Adrenal gland (tissue), 12 donors: ENCODE data around the gene ZNF593OS. TPM values are rescaled to one million over a fixed set of nuclear protein-coding genes. Genes with fewer than 3 reads are reported as not detected.

Experiments used
- DNase-seq, 7 donors: peaks; one replicate each; pipeline ENCODE4 v3.0.0-alpha.2; 2019 to 2020
- H3K27ac ChIP-seq, 5 donors: fragments of 200-600 bp; sonication (generic) in 4 of 5; 1 replicate in 3 of 5; 2 replicates in 2 of 5; pipeline versions ENCODE4 v1.5.1 to v1.8.0; 2016 to 2020; ENCODE audit warnings: mild to moderate bottlenecking in 1 of 5
- H3K27me3 ChIP-seq: fragments of 200-600 bp; 2 replicates; pipeline ENCODE4 v1.8.0; 2021
- H3K36me3 ChIP-seq, 2 donors: fragments of 200-600 bp; replicated peaks in 1 of 2; 1 replicate in 1 of 2; 2 replicates in 1 of 2; pipeline versions ENCODE4 v1.5.1 to v1.8.0; 2018 to 2022
- H3K4me1 ChIP-seq, 2 donors: fragments of 200-600 bp; replicated peaks in 1 of 2; 1 replicate in 1 of 2; 2 replicates in 1 of 2; pipeline versions ENCODE4 v1.5.1 to v1.8.0; 2018 to 2021
- H3K4me3 ChIP-seq, 4 donors: fragments of 200-600 bp; sonication (generic) in 3 of 4; one replicate each; pipeline ENCODE4 v1.5.1; 2016 to 2018
- H3K9me3 ChIP-seq, 3 donors: fragments of 200-600 bp; sonication (generic) in 1 of 3; replicated peaks in 1 of 3; 1 replicate in 2 of 3; 2 replicates in 1 of 3; pipeline versions ENCODE4 v1.5.1 to v1.8.0; 2016 to 2021
- POLR2A ChIP-seq, 2 donors: fragments of 450-650 bp; IDR thresholded peaks; one replicate each; pipeline ENCODE4 v1.6.1; 2017; ENCODE audit warnings: antibody characterized with exemption in 2 of 2, mild to moderate bottlenecking in 2 of 2, moderate library complexity in 1 of 2
- WGBS, 4 donors: extraction: QIAGEN DNeasy Blood & Tissue Kit in 2 of 4; methylation state at CpG; one replicate each; pipeline versions ENCODE4 v1.1.5 to v1.1.7; 2013 to 2017; 5-methylcytosine and 5-hydroxymethylcytosine counted together
- intact Hi-C, 2 donors: fragments of 100-400 bp; cut with DNase I; formaldehyde crosslinking; loops; one replicate each; pipeline versions ENCODE4 v1.14.1 to v1.15.0; 2022 to 2023
- polyA plus RNA-seq, 3 donors: library from polyadenylated mRNA; stranded (reverse); fragments of 200-250 nt in 2 of 3; fragments of 350-450 nt in 1 of 3; fragmentation: Illumina TruSeq in 1 of 3; extraction: RNeasy Lipid Tissue Mini Kit (QIAGEN cat#74804) in 1 of 3; gene quantifications; one replicate each; pipeline ENCODE4 v1.2.3, GENCODE V29; 2013 to 2014
- total RNA-seq, 9 donors: library from RNA; depleted of rRNA in 4 of 9; stranded (reverse); fragments of >200 nt in 4 of 9; fragments of 120-200 nt in 1 of 9; fragmentation: NEBNext Ultra II Directional in 1 of 9; extraction: Animal tissue kit (Norgen Biotek cat#: 25700) in 1 of 9; gene quantifications; one replicate each; pipeline versions ENCODE4 v1.1.0 to v1.2.4, GENCODE V29; 2013 to 2023
- TF ChIP-seq, protein P1 (sequence below), 6 experiments: fragments of 450-650 bp in 4 of 6; fragments of 200-600 bp in 2 of 6; sonication (generic) in 1 of 6; IDR thresholded peaks; 1 replicate in 5 of 6; 2 replicates in 1 of 6; pipeline versions ENCODE4 v1.5.1 to v1.8.0; 2016 to 2021; ENCODE audit warnings: antibody characterized with exemption in 6 of 6, mild to moderate bottlenecking in 2 of 6, moderate library complexity in 1 of 6
- donor health status: healthy with polysubstance abuse.
- donor health status: Bipolar disorder and iron deficiency.
- donor health status: DM: yes; HTN: yes; CAD: no.
- donor health status: DM: no; HTN: no; CAD: no.
- donor health status: DM: no; HTN: no; CAD: no.
- donor health status: DM: yes; HTN: yes; CAD: no.

ZNF593OS gene
- total and polyA plus RNA-seq, 12 donors: 0.18 to 0.88 TPM; not detected in 10

DNA sequence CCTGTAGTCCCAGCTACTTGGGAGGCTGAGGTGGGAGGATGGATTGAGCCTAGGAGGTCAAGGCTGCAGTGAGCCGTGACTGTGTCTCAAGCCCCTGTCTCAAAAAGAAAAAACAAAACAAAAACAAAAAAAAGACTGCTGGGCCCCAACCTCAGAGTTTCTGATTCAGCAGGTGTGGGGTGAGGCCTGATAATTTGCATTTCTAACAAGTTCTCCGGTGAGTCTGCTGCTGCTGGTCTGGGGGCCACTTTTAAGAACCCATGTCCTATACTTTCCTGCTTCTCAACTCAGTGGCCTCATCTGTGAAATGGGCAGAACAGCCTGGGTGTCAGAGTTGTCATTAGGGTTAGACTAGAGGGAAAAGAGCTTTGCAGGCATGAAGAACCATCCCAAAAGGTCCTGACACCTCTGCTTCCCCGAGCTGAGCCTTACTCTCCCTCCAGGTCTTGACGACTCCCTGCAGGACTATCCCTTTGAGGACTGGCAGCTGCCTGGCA, 8.4 kb upstream of the ZNF593OS start:
- Histone ChIP-seq H3K27me3 (no peaks in the 10 kb centered on the region), H3K4me1 (no peaks in the 10 kb centered on the region), H3K36me3 (no peaks in the 10 kb centered on the region), H3K27ac (no peak overlapping the region), H3K4me3 (no peak overlapping the region), H3K9me3 (no peaks in the 10 kb centered on the region)
- WGBS, 4 donors: 59 to 72% (median 70%) methylated on average over 3 to 4 of the region's 4 CpGs
- intact Hi-C loops: no loop called here
- DNase-seq: no peak
- TF ChIP-seq POLR2A (IDR thresholded peaks at IDR 0.05): no peak
- TF ChIP-seq, protein P1, sequence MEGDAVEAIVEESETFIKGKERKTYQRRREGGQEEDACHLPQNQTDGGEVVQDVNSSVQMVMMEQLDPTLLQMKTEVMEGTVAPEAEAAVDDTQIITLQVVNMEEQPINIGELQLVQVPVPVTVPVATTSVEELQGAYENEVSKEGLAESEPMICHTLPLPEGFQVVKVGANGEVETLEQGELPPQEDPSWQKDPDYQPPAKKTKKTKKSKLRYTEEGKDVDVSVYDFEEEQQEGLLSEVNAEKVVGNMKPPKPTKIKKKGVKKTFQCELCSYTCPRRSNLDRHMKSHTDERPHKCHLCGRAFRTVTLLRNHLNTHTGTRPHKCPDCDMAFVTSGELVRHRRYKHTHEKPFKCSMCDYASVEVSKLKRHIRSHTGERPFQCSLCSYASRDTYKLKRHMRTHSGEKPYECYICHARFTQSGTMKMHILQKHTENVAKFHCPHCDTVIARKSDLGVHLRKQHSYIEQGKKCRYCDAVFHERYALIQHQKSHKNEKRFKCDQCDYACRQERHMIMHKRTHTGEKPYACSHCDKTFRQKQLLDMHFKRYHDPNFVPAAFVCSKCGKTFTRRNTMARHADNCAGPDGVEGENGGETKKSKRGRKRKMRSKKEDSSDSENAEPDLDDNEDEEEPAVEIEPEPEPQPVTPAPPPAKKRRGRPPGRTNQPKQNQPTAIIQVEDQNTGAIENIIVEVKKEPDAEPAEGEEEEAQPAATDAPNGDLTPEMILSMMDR (IDR thresholded peaks at IDR 0.05): no peak

GRCh38 chr1:26177182-26177684, 5.6 kb upstream of the ZNF593OS start, which contains the start of gene CNKSR1:
Gene CNKSR1, plus strand, starts transcription at chr1:26177491. Its CDS starts 57 bp downstream, at chr1:26177548.
- WGBS, 4 donors: 65 to 70% (median 66%) methylated on average over 13 to 21 of the region's 21 CpGs
- no peak for DNase-seq
- Histone ChIP-seq H3K27me3 (no peaks in the 10 kb centered on the region), H3K27ac (no peak within 1 kb of the TSS), H3K36me3 (no peaks in the 10 kb centered on the region), H3K9me3 (no peaks in the 10 kb centered on the region), H3K4me1 (no peaks in the 10 kb centered on the region), H3K4me3 (no peak within 1 kb of the TSS)
- no peak for TF ChIP-seq POLR2A (IDR thresholded peaks at IDR 0.05)
- TF ChIP-seq, protein P1 (IDR thresholded peaks at IDR 0.05): no peak
- intact Hi-C loops: no loop called here

DNA sequence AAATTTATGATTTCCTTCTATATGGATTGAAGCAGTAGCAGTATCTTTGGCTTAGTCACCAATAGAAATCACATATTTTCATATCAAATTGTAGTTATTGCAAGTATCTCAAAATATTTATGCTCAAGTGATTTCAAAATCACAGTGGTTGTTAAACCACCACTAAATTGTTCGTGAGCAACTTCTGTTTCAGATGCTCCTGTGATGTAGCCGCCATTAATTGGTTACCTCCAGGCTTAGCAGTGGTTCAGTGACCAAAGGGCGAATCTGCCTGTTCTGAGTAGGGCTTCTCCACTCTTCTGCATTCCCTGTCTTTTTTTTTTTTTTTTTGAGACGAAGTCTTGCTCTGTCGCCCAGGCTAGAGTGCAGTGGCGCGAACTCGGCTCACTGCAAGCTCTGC, 3.7 kb upstream of the ZNF593OS start:
- DNase-seq: no peak
- Histone ChIP-seq H3K4me3 (no peak overlapping the region), H3K27ac (no peak overlapping the region), H3K27me3 (no peaks in the 10 kb centered on the region), H3K36me3 (no peaks in the 10 kb centered on the region), H3K4me1 (peaks cover 4 to 6% of the 10 kb centered on the region in 2 donors), H3K9me3 (no peaks in the 10 kb centered on the region)
- TF ChIP-seq, protein P1 (IDR thresholded peaks at IDR 0.05): no peak
- WGBS, 4 donors: 88 to 96% (median 93%) methylated on average over 8 of the region's 8 CpGs
- intact Hi-C loops: no loop called here

GRCh38 chr1:26170472-26170821, 1.2 kb downstream of the ZNF593OS start:
- no peak for DNase-seq
- no peaks in the 10 kb centered on the region for H3K27me3 ChIP-seq
- H3K4me3 ChIP-seq: peak overlapping the region in 3 of 4 donors; percentile 35 to 84 (median 74)
- intact Hi-C loops: no loop called here
- 72 to 81% (median 77%) methylated on average over 7 to 9 of the region's 9 CpGs for WGBS, 4 donors
- peaks cover 7 to 15% of the 10 kb centered on the region in 2 donors for H3K4me1 ChIP-seq
- H3K9me3 ChIP-seq: no peaks in the 10 kb centered on the region
- TF ChIP-seq, protein P1 (IDR thresholded peaks at IDR 0.05): no peak
- TF ChIP-seq POLR2A (IDR thresholded peaks at IDR 0.05): no peak
- no peaks in the 10 kb centered on the region for H3K36me3 ChIP-seq
- H3K27ac ChIP-seq: peak overlapping the region in 1 of 5 donors; percentile 78
